K562 (cell line): ENCODE data around the gene GAS2L1.

Experiments
- CREM ChIP-seq: IDR thresholded peaks from 2 replicates; pipeline ENCODE4 v1.6.1; 2014; ENCODE audit warnings: antibody characterized with exemption, low read depth
- CTCF ChIP-seq, 3 experiments: IDR thresholded peaks in 2 of 3; conservative IDR thresholded peaks in 1 of 3; 2 replicates each; pipeline ENCODE4 v1.5.1; 2011 to 2012; ENCODE audit warnings: low read length in 3 of 3, mild to moderate bottlenecking in 3 of 3, control low read depth in 2 of 3, improper control_type of control experiment in 1 of 3, inconsistent platforms in 1 of 3, low read depth in 1 of 3, mixed read lengths in 1 of 3, moderate library complexity in 1 of 3; ENCODE audit not compliant: insufficient read depth in 2 of 3
- FOXJ3 ChIP-seq: sonication (generic); formaldehyde crosslinking; IDR thresholded peaks from 2 replicates; pipeline ENCODE4 v1.4.0; 2020; ENCODE audit warnings: mild to moderate bottlenecking, missing genetic modification reagents
- NFYB ChIP-seq: IDR thresholded peaks from 2 replicates; pipeline ENCODE4 v1.6.1; 2011; ENCODE audit warnings: mild to moderate bottlenecking, moderate library complexity; ENCODE audit not compliant: insufficient read length; ENCODE audit errors: extremely low read depth
- POLR2A ChIP-seq: fragments of 450-650 bp; conservative IDR thresholded peaks from 2 replicates; pipeline ENCODE4 v1.6.1; 2016
- RNF2 ChIP-seq: sonication (generic); IDR thresholded peaks from 2 replicates; pipeline ENCODE4 v1.6.1; 2016

- TF ChIP-seq CTCF (IDR thresholded peaks at IDR 0.05 in 2 of 3, conservative IDR thresholded peaks at IDR 0.05 in 1 of 3; ENCODE audit: insufficient read depth in 2 of 3, low read depth in 1 of 3, low read length in 3 of 3) = no peak
- no peak for TF ChIP-seq FOXJ3 (CRISPR knock-in tag)
- no peak for TF ChIP-seq NFYB
- no peak for TF ChIP-seq POLR2A
- TF ChIP-seq RNF2 = no peak
- TF ChIP-seq CREM = no peak
Measured at GRCh38 chr22:29340566-29340965, 34.1 kb downstream of the GAS2L1 start.
